KMS-11 (cell line): Measurements from ENCODE around the gene GALNTL6.

Experiments used
- H2AFZ ChIP-seq: fragments of 200-600 bp; sonication (generic); 2 replicates; pipeline ENCODE4 v1.6.1; 2016; ENCODE audit warnings: antibody characterized with exemption, mixed run types, low read depth
- H3K27ac ChIP-seq: fragments of 200-600 bp; sonication (generic); 2 replicates; pipeline ENCODE4 v1.6.1; 2016; ENCODE audit warnings: mild to moderate bottlenecking, mixed run types
- H3K27me3 ChIP-seq: fragments of 200-600 bp; sonication (generic); 2 replicates; pipeline ENCODE4 v1.6.1; 2017; ENCODE audit warnings: mild to moderate bottlenecking, low read depth, mixed run types, moderate library complexity; ENCODE audit not compliant: insufficient read depth
- H3K36me3 ChIP-seq: fragments of 200-600 bp; sonication (generic); 2 replicates; pipeline ENCODE4 v1.6.1; 2017; ENCODE audit warnings: mild to moderate bottlenecking, mixed run types; ENCODE audit not compliant: insufficient read depth
- H3K4me1 ChIP-seq: fragments of 200-600 bp; sonication (generic); 2 replicates; pipeline ENCODE4 v1.6.1; 2016; ENCODE audit warnings: mild to moderate bottlenecking, low read depth, mixed run types; ENCODE audit not compliant: poor library complexity, severe bottlenecking
- H3K4me2 ChIP-seq: fragments of 200-600 bp; sonication (generic); 2 replicates; pipeline ENCODE4 v1.7.0; 2016; ENCODE audit warnings: mild to moderate bottlenecking, mixed run types
- H3K4me3 ChIP-seq: fragments of 200-600 bp; sonication (generic); IDR thresholded peaks from 2 replicates; pipeline ENCODE4 v1.6.1; 2017; ENCODE audit warnings: low read depth, low read length, mixed read lengths; ENCODE audit not compliant: insufficient read depth
- H3K79me2 ChIP-seq: fragments of 200-600 bp; sonication (generic); 2 replicates; pipeline ENCODE4 v1.6.1; 2016; ENCODE audit warnings: low read depth, mixed run types; ENCODE audit not compliant: insufficient read depth
- H3K9ac ChIP-seq: fragments of 200-600 bp; sonication (generic); 2 replicates; pipeline ENCODE4 v1.6.1; 2016; ENCODE audit warnings: mild to moderate bottlenecking, mixed run types
- H4K20me1 ChIP-seq: fragments of 200-600 bp; sonication (generic); 2 replicates; pipeline ENCODE4 v1.6.1; 2016; ENCODE audit warnings: mild to moderate bottlenecking, mixed run types; ENCODE audit not compliant: insufficient read depth
- CTCF ChIP-seq: fragments of 200-600 bp; sonication (generic); conservative IDR thresholded peaks from 2 replicates; pipeline ENCODE4 v1.6.1; 2017; ENCODE audit warnings: low read depth, mild to moderate bottlenecking, antibody characterized with exemption, low read length, moderate library complexity, mixed read lengths

GALNTL6 gene

GRCh38 chr4:171813526-171814250 is 484 bp downstream of the GALNTL6 start:
- Histone ChIP-seq H4K20me1 (no peaks in the 10 kb centered on the region; the same call in 1 of the 2 replicates), H2AFZ (no peak overlapping the region), H3K4me3 (no peak overlapping the region), H3K4me2 (no peak overlapping the region), H3K79me2 (no peaks in the 10 kb centered on the region), H3K9ac (no peak overlapping the region), H3K4me1 (no peaks in the 10 kb centered on the region), H3K27me3 (no peaks in the 10 kb centered on the region), H3K36me3 (no peaks in the 10 kb centered on the region), H3K27ac (no peak overlapping the region)
- no peak for TF ChIP-seq CTCF

GRCh38 chr4:171814545-171814944 is 1.3 kb downstream of the GALNTL6 start:
- H3K79me2 ChIP-seq: no peaks in the 10 kb centered on the region
- H3K27ac ChIP-seq: no peak overlapping the region
- no peak overlapping the region for H3K9ac ChIP-seq
- no peak overlapping the region for H3K4me3 ChIP-seq
- no peaks in the 10 kb centered on the region for H3K27me3 ChIP-seq
- no peaks in the 10 kb centered on the region for H3K4me1 ChIP-seq
- H4K20me1 ChIP-seq: no peaks in the 10 kb centered on the region; the same call in 1 of the 2 replicates
- no peak for TF ChIP-seq CTCF
- no peaks in the 10 kb centered on the region for H3K36me3 ChIP-seq
- no peak overlapping the region for H3K4me2 ChIP-seq
- no peak overlapping the region for H2AFZ ChIP-seq

- H3K36me3 ChIP-seq: no peaks in the 10 kb centered on the region
- H3K27me3 ChIP-seq: no peaks in the 10 kb centered on the region
- no peak overlapping the region for H2AFZ ChIP-seq
- no peak overlapping the region for H3K27ac ChIP-seq
- no peaks in the 10 kb centered on the region; the same call in 1 of the 2 replicates for H4K20me1 ChIP-seq
- no peaks in the 10 kb centered on the region for H3K79me2 ChIP-seq
- no peak overlapping the region for H3K4me3 ChIP-seq
- no peak for TF ChIP-seq CTCF
- no peak overlapping the region for H3K9ac ChIP-seq
- no peak overlapping the region for H3K4me2 ChIP-seq
- no peaks in the 10 kb centered on the region for H3K4me1 ChIP-seq
These were observed 3.8 kb downstream of the GALNTL6 start for GRCh38 chr4:171817026-171817425.

- Histone ChIP-seq H3K79me2 (no peaks in the 10 kb centered on the region), H3K9ac (no peak overlapping the region), H3K36me3 (no peaks in the 10 kb centered on the region), H3K4me2 (peak overlapping the region; percentile 44), H3K27ac (0 out of 2 replicates have a peak overlapping the region, but pooled peaks have one; percentile 14), H3K4me3 (no peak overlapping the region), H3K27me3 (no peaks in the 10 kb centered on the region), H3K4me1 (peaks cover 17% of the 10 kb centered on the region), H4K20me1 (no peaks in the 10 kb centered on the region), H2AFZ (peak overlapping the region; percentile 41)
- no peak for TF ChIP-seq CTCF
These were observed 21.4 kb downstream of the GALNTL6 start for GRCh38 chr4:171834640-171835039.
